ENCODE results near the gene ARPC1B.
"Not testable (repeated sequence)": the region's sequence is repeated elsewhere in the genome, so short reads cannot be mapped to it uniquely, and the experiment has no call there.

The ARPC1B gene

DNA sequence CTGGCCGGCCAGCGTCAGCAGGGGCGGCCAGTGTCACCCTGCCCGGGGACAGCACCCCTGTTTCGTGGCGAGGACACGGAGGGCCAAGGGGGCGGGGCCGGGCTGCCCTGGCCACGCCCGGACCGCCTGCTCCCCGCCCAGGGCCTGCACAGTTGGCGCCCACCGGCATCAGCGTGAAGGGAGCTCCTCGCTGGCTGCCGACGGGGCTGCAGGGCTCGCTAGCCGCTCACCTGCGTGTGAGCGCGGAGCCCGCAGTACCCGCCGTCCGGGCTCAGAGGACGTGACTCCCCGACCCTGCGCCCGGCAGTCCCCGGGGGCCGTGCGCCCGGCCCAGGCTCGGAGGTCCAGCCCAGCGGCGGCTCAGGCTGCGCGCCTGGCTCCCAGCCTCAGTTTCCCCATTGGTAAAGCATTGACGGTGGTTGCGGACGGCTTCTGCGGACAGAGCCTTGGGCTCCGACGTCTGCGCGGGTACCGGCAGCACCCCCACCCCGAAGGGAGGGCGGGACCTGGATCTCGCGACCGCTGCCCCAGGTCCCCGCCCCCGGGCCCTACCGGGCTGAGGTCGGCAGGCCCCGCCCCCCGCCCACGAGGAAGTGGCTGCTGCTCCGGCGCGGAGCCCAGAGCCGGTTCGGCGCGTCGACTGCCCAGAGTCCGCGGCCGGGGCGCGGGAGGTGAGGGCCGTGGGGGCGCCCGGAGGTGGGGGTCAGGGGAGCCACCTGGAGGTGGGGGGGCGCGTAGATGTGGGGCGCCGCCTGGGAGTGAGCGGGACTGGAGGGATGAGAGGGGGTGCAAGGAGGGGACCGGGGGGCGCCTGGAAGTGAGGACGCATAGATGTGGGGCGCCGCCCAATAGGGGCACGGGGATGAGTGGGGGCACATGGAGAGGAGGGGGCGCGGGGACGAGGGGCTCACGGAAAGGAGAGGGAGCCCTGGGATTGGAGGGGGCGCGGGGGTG, at the start of gene ARPC1B:
Gene ARPC1B (plus strand): TSS at position 620 of the 954 bp plus-strand sequence. CDS start 10,985 bp downstream, outside the sequence.
- peak; percentile 44 for DNase-seq

DNA sequence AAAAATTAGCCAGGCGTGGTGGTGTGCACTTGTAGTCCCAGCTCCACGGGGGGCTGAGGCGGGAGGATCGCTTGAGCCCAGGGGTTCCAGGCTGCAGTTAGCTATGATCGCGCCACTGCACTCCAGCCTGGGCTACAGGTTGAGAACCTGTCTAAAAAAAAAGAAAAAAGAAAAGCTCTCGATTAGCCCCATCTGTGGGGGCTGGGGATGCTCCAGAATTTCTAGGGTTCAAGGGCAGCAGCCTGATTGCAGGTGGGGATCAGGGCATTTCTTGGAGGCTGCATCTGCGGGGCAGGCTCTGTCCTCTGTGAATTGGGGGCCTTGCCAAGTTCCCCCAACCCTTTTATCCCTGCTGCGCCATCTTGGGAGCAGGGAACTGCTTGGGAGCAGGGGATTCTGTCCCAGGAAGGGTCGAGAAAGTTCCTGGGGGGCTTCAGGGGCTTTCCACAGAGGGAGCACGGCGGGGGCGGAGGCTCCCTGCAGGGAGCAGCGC, 49.5 kb upstream of the ARPC1B start:
- no peak for DNase-seq

DNA sequence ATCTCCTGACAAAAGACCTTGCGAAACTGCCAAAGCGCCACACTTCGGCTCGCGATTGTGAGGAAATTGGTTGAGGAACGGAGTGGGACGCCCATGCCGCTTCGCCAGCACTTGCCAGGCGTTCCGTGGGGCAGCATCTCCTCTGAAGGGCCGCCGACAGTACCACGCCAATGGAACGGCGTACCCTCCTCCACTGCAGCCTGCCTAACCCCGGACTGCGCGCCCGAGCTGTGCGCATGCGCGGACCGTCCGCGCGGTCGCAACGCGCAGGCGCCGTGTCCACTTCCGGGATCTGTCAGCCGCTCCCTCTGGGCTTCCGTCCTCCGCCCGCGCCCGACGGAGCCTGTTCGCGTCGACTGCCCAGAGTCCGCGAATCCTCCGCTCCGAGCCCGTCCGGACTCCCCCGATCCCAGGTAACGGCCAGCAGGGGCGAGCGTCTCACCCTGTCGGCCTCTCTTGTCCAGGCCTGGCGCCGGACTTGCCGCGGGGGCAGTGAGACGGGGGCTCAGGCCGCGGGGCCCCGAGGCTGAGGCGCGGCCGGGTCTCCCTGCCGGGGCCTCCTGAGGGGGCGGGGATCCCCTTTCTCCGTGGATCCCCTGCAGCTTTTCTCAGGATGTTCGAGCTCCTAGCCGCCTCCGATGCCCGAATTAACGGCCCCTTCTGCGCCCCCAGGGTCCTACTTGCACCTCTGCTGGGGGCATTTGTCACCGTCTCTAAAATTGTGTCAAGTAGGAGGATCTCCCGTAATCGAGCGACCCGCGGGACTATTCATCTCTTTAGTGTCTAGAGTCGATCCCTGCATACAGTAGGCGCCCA, 48.7 kb upstream of the ARPC1B start, which contains the start of gene ARPC1A:
Gene ARPC1A (plus strand): TSS at position 307 of the 816 bp plus-strand sequence. CDS start 7,456 bp downstream, outside the sequence.
- DNase-seq = peak; percentile 88

DNA sequence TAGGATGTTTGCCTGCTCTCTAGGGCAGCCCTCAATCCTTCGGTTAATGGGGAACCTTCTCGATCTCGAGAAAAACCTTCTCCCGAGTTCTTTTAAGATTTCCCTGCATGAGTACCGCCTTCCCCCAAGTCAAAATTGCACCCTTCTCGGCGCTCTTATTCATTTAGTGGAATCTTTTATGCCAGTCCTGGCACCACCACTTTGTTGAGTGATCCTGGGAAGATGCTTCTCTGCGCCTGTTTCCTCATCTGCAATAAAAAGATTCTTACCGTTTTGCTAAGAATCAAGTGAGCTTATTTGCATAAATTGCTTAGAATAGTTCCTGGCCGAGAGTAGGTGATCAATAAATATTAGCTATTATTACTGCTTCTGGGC, 48.1 kb upstream of the ARPC1B start:
- DNase-seq = no peak

DNA sequence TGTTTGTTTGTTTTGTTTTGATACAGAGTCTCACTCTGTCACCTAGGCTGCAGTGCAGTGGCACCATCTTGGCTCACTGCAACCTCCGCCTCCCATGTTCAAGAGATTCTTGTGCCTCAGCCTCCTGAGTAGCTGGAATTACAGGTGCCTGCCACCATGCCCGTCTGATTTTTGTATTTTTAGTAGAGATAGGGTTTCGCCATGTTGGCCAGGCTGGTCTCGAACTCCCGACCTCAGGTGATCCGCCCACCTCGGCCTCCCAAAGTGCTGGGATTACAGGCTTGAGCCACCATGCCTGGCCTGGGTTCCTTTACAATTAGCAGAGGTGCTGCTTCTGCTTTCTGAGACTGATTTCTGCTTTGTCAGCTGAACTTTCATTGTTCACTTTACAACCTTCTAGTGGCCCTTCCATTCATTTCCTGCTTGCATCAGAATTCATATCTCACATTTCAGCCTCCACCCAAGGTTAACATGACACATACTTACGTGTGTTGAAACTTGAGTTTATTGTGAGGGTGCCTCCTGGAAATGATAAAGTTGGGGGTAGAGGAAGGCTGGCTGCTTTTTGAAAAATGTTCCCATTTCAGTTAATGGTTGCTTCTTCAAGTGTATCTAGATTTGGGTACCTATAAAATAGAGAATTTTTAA, 44.1 kb upstream of the ARPC1B start:
- not testable (repeated sequence) for DNase-seq

DNA sequence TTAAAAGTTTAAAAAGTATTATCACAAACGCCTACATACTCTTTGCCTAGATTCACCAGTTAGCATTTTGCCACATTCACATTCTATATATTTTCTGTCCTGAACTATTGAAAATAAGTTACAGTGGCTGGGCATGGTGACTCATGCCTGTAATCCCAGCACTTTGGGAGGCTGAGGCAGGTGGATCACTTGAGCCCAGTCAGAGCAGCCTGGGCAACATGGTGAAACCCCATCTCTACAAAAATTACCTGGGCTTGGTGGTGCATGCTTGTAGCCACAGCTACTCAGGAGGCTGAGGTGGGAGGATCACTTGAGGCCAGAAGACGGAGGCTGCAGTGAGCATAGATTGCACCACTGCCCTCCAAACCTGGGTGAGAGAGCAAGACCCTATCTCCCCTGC, 43.5 kb upstream of the ARPC1B start:
- no peak for DNase-seq

DNA sequence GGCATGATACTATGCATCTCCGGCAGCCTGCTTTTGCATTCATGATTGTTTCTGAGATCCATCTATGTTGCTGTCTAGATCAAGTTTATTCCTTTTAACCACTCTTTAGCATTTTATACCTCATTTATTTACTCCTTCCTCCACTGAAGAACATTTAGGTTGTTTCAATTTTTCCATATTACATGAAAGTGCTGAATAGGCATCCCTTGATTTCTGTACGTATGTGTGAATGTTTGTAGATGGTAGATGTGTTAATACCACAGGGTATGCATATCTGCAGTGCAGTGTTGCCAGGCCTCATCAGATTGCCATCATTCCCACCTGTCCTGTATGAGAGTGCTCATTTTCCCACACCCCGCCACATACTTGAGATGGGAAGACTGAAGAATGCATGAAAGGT, 34.9 kb upstream of the ARPC1B start:
- no peak for DNase-seq

DNA sequence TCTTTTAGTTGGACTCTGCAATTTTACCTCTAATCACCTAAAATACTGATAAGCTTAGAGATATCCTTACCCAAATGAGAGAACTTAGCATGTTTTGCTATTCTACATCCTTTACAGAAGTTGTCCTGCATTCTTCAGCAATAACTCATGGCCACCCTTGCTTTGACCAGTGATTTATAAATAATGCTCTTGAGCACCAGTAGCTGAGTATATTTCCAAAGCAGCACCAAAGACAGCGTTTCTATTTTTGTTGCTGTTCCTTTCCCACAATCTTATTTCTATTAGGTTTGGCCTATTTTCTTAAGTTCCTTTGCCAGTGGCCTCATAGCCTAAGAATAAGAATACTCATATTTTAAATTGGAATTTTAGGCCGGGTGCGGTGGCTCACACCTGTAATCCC, 33.9 kb upstream of the ARPC1B start:
- no peak for DNase-seq

DNA sequence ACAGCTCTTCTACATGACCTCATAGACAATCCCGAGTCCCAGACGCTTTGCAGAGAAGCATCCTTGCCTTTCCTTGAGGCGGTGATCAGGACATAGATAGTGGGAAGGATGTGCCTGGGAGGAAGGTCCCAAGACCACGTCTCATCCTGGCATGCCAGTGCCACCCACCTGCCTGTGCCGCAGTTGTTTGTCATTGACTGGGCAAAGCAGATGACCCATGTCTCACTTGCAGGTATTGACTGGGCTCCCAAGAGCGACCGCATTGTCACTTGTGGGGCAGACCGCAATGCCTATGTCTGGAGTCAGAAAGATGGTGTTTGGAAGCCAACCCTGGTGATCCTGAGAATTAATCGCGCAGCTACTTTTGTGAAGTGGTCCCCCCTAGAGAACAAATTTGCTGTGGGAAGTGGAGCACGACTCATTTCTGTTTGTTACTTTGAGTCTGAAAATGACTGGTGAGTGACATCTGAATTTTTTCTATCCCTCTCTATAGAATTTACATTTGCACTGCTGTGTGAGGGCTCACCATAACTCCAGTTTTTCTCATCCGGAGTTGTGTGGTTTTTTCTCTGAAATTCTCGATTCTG, 30.4 kb upstream of the ARPC1B start:
- no peak for DNase-seq

DNA sequence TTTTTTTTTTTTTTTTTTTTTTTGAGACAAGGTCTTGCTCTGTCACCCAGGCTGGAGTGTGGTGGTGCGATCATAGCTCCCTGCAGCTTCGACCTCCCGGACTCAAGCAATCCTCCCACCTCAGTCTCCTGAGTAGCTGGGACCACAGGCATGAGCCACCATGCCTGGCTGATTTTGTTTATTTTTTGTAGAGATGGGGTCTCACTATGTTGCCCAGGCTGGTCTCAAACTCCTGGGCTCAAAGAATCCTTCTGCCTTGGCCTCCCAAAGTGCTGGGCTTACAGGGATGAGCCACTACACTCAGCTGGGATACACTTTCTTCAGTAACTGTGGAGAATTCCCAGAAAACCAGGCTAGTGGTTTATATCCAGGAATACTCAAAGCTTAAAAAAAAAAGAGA, 23.9 kb upstream of the ARPC1B start:
- not testable (repeated sequence) for DNase-seq

DNA sequence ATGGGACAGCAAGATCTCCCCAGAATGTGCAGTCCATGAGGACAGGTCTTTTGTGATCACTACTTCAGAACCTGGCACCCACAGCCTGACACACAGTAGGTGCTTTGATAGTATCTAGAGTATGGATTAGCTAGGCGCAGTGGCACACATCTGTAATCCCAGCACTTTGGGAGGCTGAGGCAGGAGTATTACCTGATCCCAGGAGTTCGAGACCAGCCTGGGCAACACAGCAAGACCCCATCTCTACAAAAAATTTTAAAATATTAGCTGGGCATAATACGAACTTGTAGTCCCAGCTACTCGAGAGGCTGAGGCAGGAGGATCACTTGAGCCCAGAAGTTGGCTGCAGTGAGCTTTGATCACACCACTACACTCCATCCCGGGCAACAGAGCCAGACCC, 22.3 kb upstream of the ARPC1B start:
- no peak for DNase-seq

DNA sequence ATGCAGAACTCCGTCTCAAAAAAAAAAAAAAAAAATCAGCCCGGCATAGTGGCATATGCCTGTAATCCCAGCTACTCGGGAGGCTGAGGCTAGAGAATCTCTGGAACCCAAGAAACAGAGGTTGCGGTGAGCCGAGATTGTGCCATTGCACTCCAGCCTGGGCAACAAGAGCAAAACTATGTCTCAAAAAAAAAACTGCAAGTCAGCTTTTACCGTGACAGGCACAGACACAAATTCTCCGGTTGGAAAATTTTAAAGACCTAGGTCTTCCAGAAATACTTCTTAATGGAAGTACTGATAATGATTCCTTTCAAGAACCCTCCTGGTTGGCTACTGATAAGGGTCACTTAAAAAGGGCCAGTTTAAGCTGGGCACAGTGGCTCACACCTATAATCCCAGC, 19.4 kb upstream of the ARPC1B start:
- no peak for DNase-seq

DNA sequence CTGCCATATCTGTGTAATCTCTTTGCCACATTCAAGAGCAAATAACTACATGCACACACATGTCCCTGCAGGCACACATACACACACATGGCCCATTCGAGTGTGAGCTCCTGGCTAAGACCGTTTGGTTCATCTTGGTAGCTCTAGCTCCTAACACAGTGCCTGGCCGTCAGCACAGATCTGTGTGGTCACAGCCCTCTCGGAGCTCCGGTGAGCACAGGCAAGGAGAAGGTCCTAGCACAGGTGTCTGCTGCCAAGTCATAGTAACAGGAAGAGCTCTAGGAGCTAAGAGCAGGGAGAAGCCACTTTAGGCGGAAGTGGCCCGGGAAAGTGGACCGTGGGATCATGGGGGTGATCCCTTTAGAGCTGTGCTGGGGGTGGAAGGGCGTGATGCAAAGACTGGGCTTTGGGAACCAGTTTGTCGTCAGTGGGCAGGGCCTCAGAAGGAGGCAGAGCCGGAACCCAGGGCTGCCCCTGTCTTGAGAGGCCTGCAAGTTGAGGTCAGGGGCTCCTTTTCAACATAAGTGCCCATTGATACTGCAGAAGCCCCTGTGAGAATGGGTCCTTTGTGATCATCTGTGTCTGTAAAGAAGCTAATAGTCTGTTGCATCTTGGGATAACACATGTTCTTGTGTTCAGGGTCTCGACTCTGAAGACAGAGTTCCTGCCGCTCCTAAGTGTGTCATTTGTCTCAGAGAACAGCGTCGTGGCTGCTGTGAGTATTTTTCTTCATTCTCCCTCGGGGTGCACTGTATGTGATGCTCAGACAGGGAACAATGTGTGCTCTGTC, 16.6 kb upstream of the ARPC1B start:
- DNase-seq = no peak

DNA sequence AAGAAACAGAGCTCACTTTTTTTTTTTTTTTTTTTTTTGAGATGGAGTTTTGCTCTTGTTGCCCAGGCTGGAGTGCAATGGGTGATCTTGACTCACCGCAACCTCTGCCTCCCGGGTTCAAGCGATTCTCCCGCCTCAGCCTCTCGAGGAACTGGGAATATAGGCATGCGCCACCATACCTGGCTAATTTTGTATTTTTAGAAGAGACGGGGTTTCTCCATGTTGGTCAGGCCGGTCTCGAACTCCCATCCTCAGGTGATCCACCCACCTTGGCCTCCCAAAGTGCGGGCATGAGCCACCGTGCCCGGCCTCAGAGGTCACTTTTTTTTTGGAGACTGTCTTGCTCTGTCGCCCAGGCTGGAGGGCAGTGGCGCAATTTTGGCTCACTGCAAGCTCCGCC, 16.0 kb upstream of the ARPC1B start:
- DNase-seq = not testable (repeated sequence)

DNA sequence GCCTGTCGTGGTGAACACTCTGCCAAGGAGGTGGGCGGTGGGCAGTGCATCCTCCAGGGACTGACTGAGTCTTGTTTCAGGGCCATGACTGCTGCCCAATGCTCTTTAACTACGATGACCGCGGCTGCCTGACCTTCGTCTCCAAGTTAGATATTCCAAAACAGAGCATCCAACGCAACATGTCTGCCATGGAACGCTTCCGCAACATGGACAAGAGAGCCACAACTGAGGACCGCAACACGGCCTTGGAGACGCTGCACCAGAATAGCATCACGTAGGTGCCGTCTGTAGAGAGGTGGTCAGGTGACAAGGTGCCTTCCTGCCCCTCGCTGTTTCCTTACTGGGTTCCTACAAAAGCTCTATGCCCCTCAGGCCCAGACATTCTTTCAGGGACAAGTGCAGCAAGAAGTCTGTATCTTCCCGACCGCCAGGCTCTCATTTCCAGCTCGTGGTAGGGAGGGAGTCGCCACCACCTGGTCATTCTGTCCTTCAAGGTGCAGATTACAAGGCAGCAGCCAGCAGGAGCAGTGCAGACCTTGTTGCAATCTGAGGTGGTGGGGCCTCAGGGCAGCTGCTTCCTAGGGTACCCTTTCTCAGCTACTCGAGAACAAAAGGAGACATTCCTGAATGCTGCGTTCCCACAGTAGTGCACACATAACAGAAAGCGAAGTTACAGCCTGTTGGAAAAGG, 14.9 kb upstream of the ARPC1B start:
- DNase-seq = no peak

DNA sequence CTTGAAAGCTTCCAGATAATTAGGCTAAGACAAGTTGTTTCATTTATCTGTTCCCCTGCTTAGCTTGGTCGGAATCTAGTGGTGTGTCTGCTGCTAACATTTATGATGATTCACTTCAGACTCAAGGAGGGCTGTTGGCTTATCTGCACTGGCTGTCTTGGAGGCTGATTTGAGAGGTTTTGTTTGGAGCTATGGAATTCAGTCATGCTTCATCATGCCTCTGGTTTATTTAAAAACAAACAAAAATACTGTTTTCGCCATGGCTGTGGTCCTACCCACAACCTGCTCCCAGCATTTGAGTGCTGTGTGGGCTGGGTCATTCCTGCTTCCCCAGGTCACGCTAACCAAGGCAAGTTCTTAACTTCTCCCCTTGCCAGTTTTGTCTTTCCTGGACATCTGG, 11.7 kb upstream of the ARPC1B start:
- no peak for DNase-seq

DNA sequence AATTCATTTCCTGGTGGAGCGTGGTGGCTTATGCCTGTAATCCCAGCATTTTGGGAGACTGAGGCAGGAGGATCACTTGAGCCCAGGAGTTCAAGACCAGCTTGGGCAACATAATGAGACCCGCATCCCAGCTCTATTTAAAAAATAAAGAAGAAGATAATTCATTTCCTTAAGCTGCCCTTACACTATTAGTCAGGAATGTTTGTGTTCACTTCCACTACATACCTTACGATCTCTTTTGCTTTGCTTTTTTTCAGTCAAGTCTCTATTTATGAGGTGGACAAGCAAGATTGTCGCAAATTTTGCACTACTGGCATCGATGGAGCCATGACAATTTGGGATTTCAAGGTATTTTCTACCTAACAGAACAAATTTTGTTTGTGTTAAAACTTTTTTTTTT, 11.2 kb upstream of the ARPC1B start:
- DNase-seq = no peak

DNA sequence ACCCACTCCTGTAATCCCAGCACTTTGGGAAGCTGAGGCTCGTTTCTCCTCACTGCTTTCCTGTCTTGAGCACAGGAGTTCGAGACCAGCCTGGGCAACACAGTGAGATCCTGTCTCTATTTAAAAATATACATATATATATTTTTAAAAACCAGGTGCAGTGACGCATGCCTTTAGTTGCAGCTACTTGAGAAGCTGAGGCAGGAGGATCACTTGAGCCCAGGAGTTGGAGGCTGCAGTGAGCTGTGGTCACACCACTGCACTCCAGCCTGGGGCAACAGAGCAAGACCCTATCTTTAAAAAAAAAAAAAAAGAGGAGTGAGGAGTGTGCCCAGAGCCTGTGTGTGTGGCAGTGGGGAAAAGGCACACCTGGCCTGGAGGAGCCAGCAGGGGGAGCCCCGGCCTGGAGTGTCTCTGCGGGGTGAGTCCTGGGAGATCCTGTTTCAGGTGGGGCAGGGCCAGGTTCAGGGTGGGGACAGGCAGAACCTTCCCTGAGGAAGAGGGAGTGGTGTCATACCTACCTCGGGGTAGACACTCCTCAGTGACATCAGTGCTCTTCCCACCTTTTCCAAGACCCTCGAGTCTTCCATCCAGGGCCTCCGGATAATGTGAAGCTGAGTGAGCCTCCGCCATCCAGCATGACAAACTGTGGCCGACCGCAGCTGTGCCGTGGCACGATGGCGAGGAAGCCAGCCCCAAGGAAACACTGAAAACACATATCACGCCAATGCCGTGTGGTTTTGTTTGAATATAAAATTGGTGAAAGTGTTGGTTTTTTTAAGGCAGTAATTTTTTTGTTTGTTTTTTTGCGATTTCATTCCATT, 9.0 kb upstream of the ARPC1B start:
- DNase-seq = no peak

DNA sequence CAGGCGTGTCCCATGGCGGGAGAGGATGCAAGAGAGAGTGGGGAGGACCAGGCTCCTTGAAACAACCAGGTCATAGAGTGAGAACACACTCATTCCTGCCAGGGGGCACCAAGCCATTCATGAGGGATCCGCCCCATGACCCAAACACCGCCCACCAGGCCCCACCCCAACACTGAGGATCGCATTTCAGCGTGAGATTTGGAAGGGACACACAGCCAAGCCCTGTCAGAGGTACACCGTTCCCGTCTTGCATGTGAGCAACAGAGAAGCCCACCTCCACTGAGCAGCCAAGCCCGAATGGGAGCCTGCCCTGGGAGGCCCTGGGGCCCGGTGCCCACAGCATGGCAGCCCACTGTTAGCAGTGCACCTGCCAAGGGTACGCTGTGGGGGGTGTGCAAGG, 7.9 kb upstream of the ARPC1B start:
- DNase-seq = no peak

DNA sequence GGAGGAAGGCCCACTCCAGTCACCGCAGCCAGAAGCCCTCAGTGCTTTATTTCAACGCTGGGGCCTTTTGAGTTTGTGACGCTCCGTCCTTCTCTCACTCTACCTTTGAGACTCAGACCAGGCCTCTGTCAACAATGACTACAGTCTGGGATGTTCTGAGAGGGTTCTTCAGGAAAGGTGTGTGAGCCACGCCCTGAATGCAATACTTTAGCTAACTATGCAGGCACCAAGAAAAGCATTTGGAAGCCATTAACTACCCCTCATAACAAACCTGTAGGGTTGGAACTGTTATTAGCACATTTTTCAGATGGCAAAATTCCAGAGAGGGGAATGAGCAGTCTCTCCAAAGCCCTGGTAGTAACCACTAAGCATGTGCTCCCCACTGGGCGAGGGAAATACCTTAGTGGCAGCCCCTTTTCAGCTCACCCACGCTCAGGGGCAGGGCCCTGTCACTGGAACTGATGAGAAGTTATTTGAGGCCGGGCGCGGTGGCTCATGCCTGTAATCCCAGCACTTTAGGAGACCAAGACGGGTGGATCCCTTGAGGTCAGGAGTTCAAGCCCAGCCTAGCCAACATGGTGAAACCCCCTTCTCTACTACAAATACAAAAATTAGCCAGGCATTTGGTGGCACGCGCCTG, 5.7 kb upstream of the ARPC1B start:
- no peak for DNase-seq
